GM23338 (cell line): ENCODE measurements around the gene SPEF1. TPM values are rescaled to one million over a fixed set of nuclear protein-coding genes. Genes with fewer than 3 reads are reported as not detected.

Experiments used
- ATAC-seq: fragments of 200-7000 bp; cut with Tn5 transposase; 3 replicates; pipeline ENCODE4 v1.9.1; 2020
- DNase-seq: peaks from one replicate; pipeline ENCODE4 v3.0.0-alpha.2; 2015; ENCODE audit warnings: low spot score
- H2AFZ ChIP-seq: fragments of 200-600 bp; sonication (generic); 2 replicates; pipeline ENCODE4 v1.8.0; 2016; ENCODE audit warnings: antibody characterized with exemption, mild to moderate bottlenecking, moderate library complexity
- H3F3A ChIP-seq: fragments of 200-600 bp; sonication (generic); replicated peaks from 2 replicates; pipeline ENCODE4 v1.8.0; 2017; ENCODE audit warnings: antibody characterized with exemption, mixed run types, low read depth
- H3K27ac ChIP-seq: fragments of 200-600 bp; sonication (generic); 2 replicates; pipeline ENCODE4 v1.6.1; 2016; ENCODE audit warnings: low read depth
- H3K27me3 ChIP-seq: fragments of 200-600 bp; sonication (generic); 2 replicates; pipeline ENCODE4 v1.8.0; 2016; ENCODE audit warnings: mild to moderate bottlenecking, mixed run types, moderate library complexity; ENCODE audit not compliant: insufficient read depth
- H3K36me3 ChIP-seq: fragments of 200-600 bp; sonication (generic); 2 replicates; pipeline ENCODE4 v1.8.0; 2016; ENCODE audit warnings: mild to moderate bottlenecking; ENCODE audit not compliant: insufficient read depth
- H3K4me1 ChIP-seq: fragments of 200-600 bp; sonication (generic); 2 replicates; pipeline ENCODE4 v1.8.0; 2016; ENCODE audit warnings: mild to moderate bottlenecking, moderate library complexity; ENCODE audit not compliant: insufficient read depth
- H3K4me2 ChIP-seq: fragments of 200-600 bp; sonication (generic); 2 replicates; pipeline ENCODE4 v1.7.1; 2017; ENCODE audit warnings: mixed run types
- H3K4me3 ChIP-seq: fragments of 200-600 bp; sonication (generic); 2 replicates; pipeline ENCODE4 v1.6.1; 2016; ENCODE audit warnings: mixed run types
- H3K79me2 ChIP-seq: fragments of 200-600 bp; sonication (generic); replicated peaks from 2 replicates; pipeline ENCODE4 v1.8.0; 2017; ENCODE audit warnings: mild to moderate bottlenecking; ENCODE audit not compliant: insufficient read depth
- H3K9me2 ChIP-seq: fragments of 200-600 bp; sonication (generic); 2 replicates; pipeline ENCODE4 v1.8.0; 2017; ENCODE audit not compliant: insufficient read depth
- H4K20me1 ChIP-seq: fragments of 200-600 bp; sonication (generic); replicated peaks from 2 replicates; pipeline ENCODE4 v1.8.0; 2017; ENCODE audit warnings: mild to moderate bottlenecking; ENCODE audit not compliant: insufficient read depth
- H3K27ac Mint-ChIP-seq: 2 replicates; pipeline ENCODE4 v1.8.0; 2020; ENCODE audit warnings: inconsistent platforms, mild to moderate bottlenecking, moderate library complexity, mixed read lengths
- H3K27me3 Mint-ChIP-seq: 3 replicates; pipeline ENCODE4 v1.8.0; 2022; ENCODE audit warnings: low read depth, mild to moderate bottlenecking, moderate library complexity, mixed read lengths, inconsistent platforms; ENCODE audit not compliant: insufficient read depth, poor library complexity
- H3K36me3 Mint-ChIP-seq: 3 replicates; pipeline ENCODE4 v1.8.0; 2021; ENCODE audit warnings: low read depth, mild to moderate bottlenecking, inconsistent platforms, moderate library complexity, mixed read lengths
- H3K4me1 Mint-ChIP-seq: 3 replicates; pipeline ENCODE4 v1.8.0; 2020; ENCODE audit warnings: mild to moderate bottlenecking, inconsistent platforms, mixed read lengths
- H3K4me3 Mint-ChIP-seq: 3 replicates; pipeline ENCODE4 v1.8.0; 2021; ENCODE audit warnings: moderate library complexity, mild to moderate bottlenecking, inconsistent platforms, mixed read lengths
- H3K9me3 Mint-ChIP-seq: 3 replicates; pipeline ENCODE4 v1.8.0; 2020; ENCODE audit warnings: moderate library complexity, mild to moderate bottlenecking, inconsistent platforms, mixed read lengths
- EZH2 ChIP-seq: fragments of 200-600 bp; sonication (generic); IDR thresholded peaks from one replicate; pipeline ENCODE4 v1.8.0; 2017; ENCODE audit warnings: antibody characterized with exemption, mild to moderate bottlenecking, low read depth; ENCODE audit not compliant: unreplicated experiment
- EZH2phosphoT487 ChIP-seq: fragments of 200-600 bp; sonication (generic); IDR thresholded peaks from one replicate; pipeline ENCODE4 v1.8.1; 2018; ENCODE audit warnings: antibody characterized with exemption; ENCODE audit not compliant: unreplicated experiment
- JUNB ChIP-seq: IDR thresholded peaks from one replicate; pipeline ENCODE4 v1.6.1; 2016; ENCODE audit warnings: antibody characterized with exemption; ENCODE audit not compliant: unreplicated experiment
- NANOG ChIP-seq: IDR thresholded peaks from 2 replicates; pipeline ENCODE4 v1.6.1; 2016; ENCODE audit warnings: antibody characterized with exemption, borderline replicate concordance
- POLR2AphosphoS5 ChIP-seq: IDR thresholded peaks from 2 replicates; pipeline ENCODE4 v1.6.1; 2016; ENCODE audit warnings: antibody characterized with exemption, low read depth
- REST ChIP-seq: IDR thresholded peaks from one replicate; pipeline ENCODE4 v1.6.1; 2018; ENCODE audit warnings: antibody characterized with exemption; ENCODE audit not compliant: unreplicated experiment
- STAT1 ChIP-seq: IDR thresholded peaks from one replicate; pipeline ENCODE4 v1.6.1; 2016; ENCODE audit warnings: antibody characterized with exemption; ENCODE audit not compliant: unreplicated experiment
- ZNF114 ChIP-seq: fragments of 250-450 bp; sonication (Bioruptor Pico); IDR thresholded peaks from 2 replicates; pipeline ENCODE4 v1.5.0; 2020; ENCODE audit warnings: mild to moderate bottlenecking, moderate library complexity
- ZNF331 ChIP-seq: fragments of 250-450 bp; sonication (Bioruptor Pico); IDR thresholded peaks from 2 replicates; pipeline ENCODE4 v1.5.0; 2020; ENCODE audit warnings: low read depth, mild to moderate bottlenecking, moderate library complexity
- polyA plus RNA-seq: library from polyadenylated mRNA; unstranded; fragments of >200 nt; fragmentation: Nextera tagmentation; extraction: Ambion mirVana; gene quantifications from 2 replicates; pipeline ENCODE4 v1.2.1, GENCODE V29; 2016
- total RNA-seq: library from RNA; depleted of rRNA; stranded (reverse); fragments of >200 nt; shearing (Covaris generic); gene quantifications from 2 replicates; pipeline ENCODE4 v1.2.3, GENCODE V29; 2014

SPEF1 gene
- total and polyA plus RNA-seq, 2 experiments from 2014 or later, result 0.68 to 0.69 TPM

- Mint-ChIP-seq H3K4me3 (no peak overlapping the region), H3K9me3 (no peaks in the 10 kb centered on the region), H3K4me1 (no peaks in the 10 kb centered on the region), H3K27ac (no peak overlapping the region), H3K36me3 (peaks cover 22% of the 10 kb centered on the region), H3K27me3 (peaks cover 13% of the 10 kb centered on the region)
- no peak overlapping the region for H3K4me3 ChIP-seq
- no peak overlapping the region for H3K4me2 ChIP-seq
- DNase-seq (no peak), ATAC-seq (no peak)
- H3K79me2 ChIP-seq, result peaks cover 12% of the 10 kb centered on the region; the same call in 1 of the 2 replicates
- peaks cover 7% of the 10 kb centered on the region for H3K36me3 ChIP-seq
- H2AFZ ChIP-seq, result no peak overlapping the region
- H4K20me1 ChIP-seq, result peaks cover 18% of the 10 kb centered on the region
- TF ChIP-seq JUNB, result no peak
- TF ChIP-seq ZNF331 (CRISPR knock-in tag), result no peak
- H3F3A ChIP-seq, result no peaks in the 10 kb centered on the region
- H3K9me2 ChIP-seq, result no peaks in the 10 kb centered on the region
- no peak overlapping the region for H3K27ac ChIP-seq
- peaks cover 10% of the 10 kb centered on the region for H3K4me1 ChIP-seq
- H3K27me3 ChIP-seq, result no peaks in the 10 kb centered on the region
These were observed 21.4 kb downstream of the SPEF1 start for GRCh38 chr20:3759884-3760283.

- Histone ChIP-seq H3K4me1 (peaks cover 10% of the 10 kb centered on the region), H3K4me3 (no peak overlapping the region), H3K36me3 (peaks cover 7% of the 10 kb centered on the region), H3F3A (no peaks in the 10 kb centered on the region), H3K4me2 (no peak overlapping the region), H3K27ac (no peak overlapping the region), H4K20me1 (peaks cover 18% of the 10 kb centered on the region), H2AFZ (no peak overlapping the region), H3K9me2 (no peaks in the 10 kb centered on the region), H3K27me3 (no peaks in the 10 kb centered on the region), H3K79me2 (peaks cover 12% of the 10 kb centered on the region; the same call in 1 of the 2 replicates)
- Mint-ChIP-seq H3K4me1 (no peaks in the 10 kb centered on the region), H3K27ac (no peak overlapping the region), H3K36me3 (peaks cover 22% of the 10 kb centered on the region), H3K27me3 (peaks cover 14% of the 10 kb centered on the region), H3K9me3 (no peaks in the 10 kb centered on the region), H3K4me3 (no peak overlapping the region)
- ATAC-seq (no peak), DNase-seq (no peak)
- TF ChIP-seq ZNF114 (CRISPR knock-in tag) (no peak), POLR2AphosphoS5 (no peak), STAT1 (no peak), ZNF331 (CRISPR knock-in tag) (no peak), REST (no peak), EZH2phosphoT487 (no peak), JUNB (no peak), EZH2 (no peak), NANOG (no peak)
These were observed 21.9 kb downstream of the SPEF1 start for GRCh38 chr20:3759316-3759823.
